ENCODE measurements around the gene ELMOD3.
"Not testable (repeated sequence)": the region's sequence is repeated elsewhere in the genome, so short reads cannot be mapped to it uniquely, and the experiment has no call there.

ELMOD3 gene

DNA sequence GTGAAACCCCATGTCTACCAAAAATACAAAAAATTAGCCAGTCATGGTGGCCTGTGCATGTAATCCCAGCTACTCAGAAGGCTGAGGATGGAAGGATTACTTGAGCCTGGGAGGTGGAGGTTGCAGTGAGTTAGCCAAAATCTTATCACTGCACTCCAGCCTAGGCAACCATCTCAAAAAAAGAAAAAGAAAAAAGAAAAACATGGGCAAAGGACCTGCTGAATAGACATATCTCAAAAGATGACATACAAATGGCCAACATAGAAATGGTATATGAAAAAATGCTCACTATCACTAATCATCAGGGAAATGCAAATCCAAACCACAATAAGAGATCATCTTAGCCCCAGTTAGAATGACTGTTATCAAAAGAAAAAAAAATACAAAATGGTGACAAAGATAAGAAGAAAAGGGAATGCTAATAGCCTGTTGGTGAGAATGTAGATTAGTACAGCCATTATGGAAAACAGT, 25.4 kb upstream of the ELMOD3 start:
- no peak for DNase-seq

GRCh38 chr2:85329701-85330100, 24.9 kb upstream of the ELMOD3 start:
- not testable (repeated sequence) for DNase-seq

GRCh38 chr2:85330839-85331636, 23.5 kb upstream of the ELMOD3 start:
- no peak for DNase-seq

DNA sequence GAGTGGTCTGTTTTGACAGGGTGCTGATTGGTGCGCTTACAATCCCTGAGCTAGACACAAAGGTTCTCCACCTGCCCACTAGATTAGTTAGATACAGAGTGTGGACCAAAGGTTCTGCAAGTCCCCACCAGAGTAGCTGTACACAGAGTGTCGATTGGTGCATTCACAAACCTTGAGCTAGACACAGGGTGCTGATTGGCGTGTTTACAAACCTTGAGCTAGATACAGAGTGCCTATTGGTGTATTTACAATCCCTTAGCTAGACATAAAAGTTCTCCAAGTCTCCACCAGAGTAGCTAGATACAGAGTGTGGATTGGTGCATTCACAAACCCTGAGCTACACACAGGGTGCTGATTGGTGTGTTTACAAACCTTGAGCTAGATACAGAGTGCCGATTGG, 20.7 kb upstream of the ELMOD3 start:
- DNase-seq: not testable (repeated sequence)

DNA sequence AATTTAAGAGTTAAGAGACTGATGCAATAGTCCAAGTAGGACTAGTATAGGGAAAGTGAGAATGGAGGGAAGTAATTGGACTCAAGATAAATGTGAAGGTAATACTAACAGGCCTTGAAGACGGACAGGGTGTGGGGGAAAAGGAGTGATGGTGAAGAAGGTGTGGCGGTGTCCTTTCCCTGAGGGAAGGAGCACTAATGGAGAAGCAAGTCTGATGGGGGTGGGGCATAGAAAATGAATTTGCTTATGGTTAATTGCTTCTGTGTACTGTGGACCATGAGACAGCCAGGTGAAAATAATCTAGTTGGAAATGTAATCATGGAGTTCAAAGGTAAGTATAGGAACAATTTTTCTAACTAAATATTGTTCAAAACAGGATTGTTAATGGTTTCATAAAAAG, 19.6 kb upstream of the ELMOD3 start:
- no peak for DNase-seq

- no peak for DNase-seq
Observed at GRCh38 chr2:85340034-85340892, 14.3 kb upstream of the ELMOD3 start.

DNA sequence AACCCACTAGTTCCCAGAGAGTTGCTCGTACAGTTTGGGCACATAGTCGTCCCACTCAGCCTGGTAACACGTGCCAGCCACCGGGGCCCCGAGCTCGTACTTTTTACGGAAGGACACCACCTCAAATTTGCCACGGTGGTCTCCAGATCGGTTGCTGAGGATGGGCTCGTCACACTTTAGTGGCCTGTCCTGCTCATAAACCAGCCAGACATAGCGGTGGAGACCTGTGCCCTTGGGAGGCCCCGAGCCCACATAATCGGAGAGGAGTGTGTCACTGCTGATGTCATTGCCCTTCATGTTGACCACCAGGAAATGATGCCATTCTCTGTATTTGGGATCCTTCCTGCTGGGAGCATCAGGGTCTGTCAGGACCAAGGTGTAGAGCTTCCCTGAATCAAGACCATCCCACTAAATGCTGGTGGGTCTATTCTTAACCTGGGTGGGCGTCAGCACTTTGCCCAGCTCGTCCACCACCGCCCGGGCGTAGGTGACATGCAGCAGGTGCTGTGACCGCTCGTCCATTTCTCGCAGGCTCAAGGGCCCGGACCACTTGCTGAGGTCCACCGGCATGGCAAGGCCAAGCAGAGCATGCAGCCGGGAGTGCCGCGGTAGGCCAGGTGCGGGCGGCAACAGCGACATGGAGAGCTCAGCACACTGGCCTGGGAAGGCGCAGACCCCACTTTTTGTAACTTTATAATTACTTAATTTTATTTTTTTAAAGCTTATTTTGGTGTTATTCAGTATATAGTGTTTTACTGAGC, 13.1 kb upstream of the ELMOD3 start:
- DNase-seq: no peak

DNA sequence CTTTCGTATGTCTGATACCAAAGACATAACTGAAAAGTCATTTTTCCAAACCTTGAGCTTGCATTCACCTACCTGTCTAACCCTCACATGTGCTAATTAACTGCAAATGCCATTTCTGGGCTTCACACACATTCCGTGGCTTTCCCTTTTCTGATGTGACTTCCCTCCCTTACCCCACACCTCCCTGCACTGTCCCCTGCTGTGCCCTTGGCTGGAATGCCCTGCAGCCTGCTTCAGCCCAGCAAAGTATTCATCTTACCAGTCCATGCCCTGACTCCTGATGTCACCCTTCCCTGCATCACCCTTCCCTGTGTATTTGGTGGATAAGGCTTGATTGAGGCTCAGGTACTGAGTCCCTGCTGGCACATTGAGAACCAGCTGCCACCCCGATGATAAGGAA, 12.4 kb upstream of the ELMOD3 start:
- DNase-seq: no peak

DNA sequence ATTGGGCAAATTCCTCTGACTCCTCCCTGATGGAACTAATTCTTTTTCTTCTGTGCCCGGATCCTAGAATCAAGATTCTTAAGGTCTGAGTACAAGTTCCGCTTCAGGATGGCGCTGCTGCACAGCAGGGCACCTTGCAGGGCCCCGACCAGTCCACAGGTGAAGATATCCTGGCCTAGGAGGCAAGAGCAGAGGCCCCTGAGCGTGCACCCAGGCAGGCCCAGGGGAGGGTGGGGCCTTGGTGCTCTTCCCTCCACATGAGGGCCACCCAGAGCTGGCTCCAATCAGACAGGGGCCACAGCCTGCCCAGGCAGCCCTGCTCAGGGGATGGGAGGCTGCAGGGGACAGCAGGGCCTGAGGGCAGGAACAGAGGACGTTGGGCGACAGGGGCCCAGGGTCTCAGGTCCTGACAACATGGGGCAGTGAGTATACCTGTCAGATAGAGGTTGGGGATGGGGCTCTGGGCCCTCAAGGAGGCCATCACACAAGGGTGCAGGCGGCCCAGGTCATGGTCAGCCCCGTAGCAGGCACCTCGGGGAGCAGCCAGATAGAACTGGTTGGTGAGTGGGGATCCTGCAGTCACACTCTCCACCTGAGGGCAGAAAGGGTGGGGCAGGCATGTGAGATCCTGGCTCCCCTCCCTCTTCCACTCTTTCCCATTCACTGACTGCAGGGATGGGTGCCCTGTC, 11.2 kb upstream of the ELMOD3 start:
- DNase-seq: not testable (repeated sequence)

DNA sequence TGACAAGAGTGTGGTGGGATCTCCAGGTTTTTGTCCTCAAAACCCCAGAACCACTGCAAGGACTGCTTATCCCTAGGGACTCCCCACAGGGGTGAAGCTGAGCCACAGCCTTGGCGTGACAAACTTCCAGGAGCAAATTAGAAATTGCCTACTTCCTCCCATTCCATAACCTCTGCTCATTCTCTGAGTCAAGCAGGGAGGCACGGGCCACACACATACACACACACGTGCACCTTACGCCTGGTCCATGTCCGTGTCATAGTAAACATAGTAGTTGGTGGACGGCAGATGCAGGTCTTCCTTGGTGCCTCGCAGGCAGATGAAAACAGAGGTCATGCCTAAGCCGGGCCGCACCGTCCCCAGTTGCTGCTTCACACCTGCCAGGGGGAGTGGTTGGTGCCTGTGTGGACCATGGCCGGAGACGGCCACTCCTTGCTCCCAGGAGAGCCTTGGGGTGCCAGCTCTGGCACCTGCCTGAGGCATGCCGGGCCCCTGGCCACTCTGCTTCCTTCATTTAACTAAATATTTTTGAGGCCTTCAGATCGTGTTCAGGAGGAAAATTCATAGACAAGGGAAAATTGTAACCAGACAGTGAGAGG, 10.1 kb upstream of the ELMOD3 start:
- no peak for DNase-seq

DNA sequence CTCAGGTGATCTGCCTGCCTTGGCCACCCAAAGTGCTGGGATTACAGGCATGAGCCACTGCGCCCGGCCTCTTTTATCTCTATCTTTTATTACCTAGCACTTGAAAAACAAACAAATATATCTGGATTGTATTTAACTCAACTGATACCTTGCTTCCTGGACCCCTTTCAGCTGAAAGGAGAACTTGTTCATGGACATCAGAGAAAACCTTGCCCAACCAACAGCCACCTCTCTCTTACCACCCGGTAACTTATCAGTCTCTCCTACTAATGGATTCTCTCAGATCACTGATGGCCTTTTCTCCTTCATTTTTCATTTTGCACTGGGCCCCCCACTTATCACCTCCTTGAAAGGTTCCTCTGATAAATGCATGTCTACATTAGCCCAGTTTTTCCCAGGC, 7.0 kb upstream of the ELMOD3 start:
- DNase-seq: no peak

- peak in 8 of 56 donors; percentile 25 to 42 (median 34) for DNase-seq
Observed at GRCh38 chr2:85353876-85354285, 688 bp upstream of the ELMOD3 start.

- DNase-seq: no peak
Observed at GRCh38 chr2:85355073-85355410, 473 bp downstream of the ELMOD3 start.

GRCh38 chr2:85355521-85355920, 952 bp downstream of the ELMOD3 start:
- DNase-seq: no peak

DNA sequence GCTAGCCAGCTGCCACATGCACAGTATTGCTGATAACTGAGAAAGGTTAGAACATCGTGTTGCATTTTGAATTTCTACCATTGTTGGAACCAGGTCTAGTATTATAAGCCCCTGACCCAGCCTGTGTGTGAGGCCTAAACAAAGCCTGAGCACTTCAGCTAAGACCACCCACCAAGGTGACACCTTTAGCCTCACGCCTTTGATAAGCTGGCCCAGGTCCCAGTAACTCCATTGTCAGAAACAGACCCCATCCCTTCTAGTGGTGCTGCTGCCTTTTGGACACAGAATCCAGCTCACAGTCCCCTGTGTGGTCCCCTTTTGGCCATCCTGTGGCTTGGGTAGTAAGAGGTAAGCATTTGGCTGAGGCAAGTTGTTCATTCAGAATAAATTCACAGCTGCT, 1.6 kb downstream of the ELMOD3 start:
- DNase-seq: no peak

- no peak for DNase-seq
Observed at GRCh38 chr2:85357736-85358135, 3.2 kb downstream of the ELMOD3 start.

- DNase-seq: not testable (repeated sequence)
Observed at GRCh38 chr2:85362653-85363387, 8.3 kb downstream of the ELMOD3 start.

GRCh38 chr2:85367180-85367579, 12.6 kb downstream of the ELMOD3 start:
- no peak for DNase-seq

GRCh38 chr2:85368921-85369320, 14.4 kb downstream of the ELMOD3 start:
- no peak for DNase-seq

DNA sequence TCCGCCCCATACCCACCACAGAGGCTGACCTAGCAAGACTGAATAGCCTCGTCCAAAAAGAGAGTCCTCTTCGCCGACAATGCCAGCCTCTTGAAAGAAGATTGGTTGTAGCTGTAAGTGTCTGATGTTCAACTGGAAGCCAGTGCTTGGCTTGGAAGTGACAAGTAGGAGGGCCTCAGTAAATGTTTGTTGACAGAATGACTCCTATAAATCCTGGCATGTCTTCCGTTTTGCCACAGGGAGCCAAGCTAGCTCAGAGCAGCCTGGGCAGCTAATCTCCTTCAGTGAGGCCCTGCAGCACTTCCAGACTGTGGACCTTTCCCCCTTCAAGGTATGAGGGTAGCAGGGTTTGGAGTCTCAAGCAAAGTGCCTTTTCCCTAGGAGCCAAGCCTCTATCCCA, 14.9 kb downstream of the ELMOD3 start:
- no peak for DNase-seq

All from nucleus accumbens (tissue), 56 donors.